Stimulated activated CD4-positive, alpha-beta T cell treated with anti-CD3 and anti-CD28 coated beads, Interleukin-1b, Interleukin-23, amount 100 ng/mL, for 1 hour (primary cell): ENCODE measurements around the gene TUBGCP3.

Experiments used
- DNase-seq, 2 donors: peaks; one replicate each; pipeline ENCODE4 v3.0.0-alpha.2; 2020; ENCODE audit warnings: low read depth in 2 of 2

The TUBGCP3 gene

GRCh38 chr13:112441779-112442310 lies 146.1 kb downstream of the TUBGCP3 start:
- no peak for DNase-seq

GRCh38 chr13:112441226-112441625 lies 146.7 kb downstream of the TUBGCP3 start:
- no peak for DNase-seq

GRCh38 chr13:112438515-112438914 lies 149.4 kb downstream of the TUBGCP3 start:
- no peak for DNase-seq

GRCh38 chr13:112438094-112438493 lies 149.9 kb downstream of the TUBGCP3 start:
- no peak for DNase-seq

- DNase-seq: no peak
Observed at GRCh38 chr13:112435973-112436372, 152.0 kb downstream of the TUBGCP3 start.
